ENCODE data around the gene TTC21A.

GRCh38 chr3:39156421-39156820 lies 48.9 kb downstream of the TTC21A start:
- TF ChIP-seq CTCF (IDR thresholded peaks at IDR 0.05) (no peak), POLR2A (IDR thresholded peaks at IDR 0.05) (no peak)
